A673 (cell line): ENCODE measurements around the gene PICALM.
A peak's percentile ranks its signal among the peaks of the same experiment; 100 is the strongest.

Experiments
- EZH2 ChIP-seq: fragments of 200-600 bp; sonication (generic); IDR thresholded peaks from 2 replicates; pipeline ENCODE4 v1.6.1; 2017; ENCODE audit warnings: borderline replicate concordance, low read depth, mild to moderate bottlenecking, mixed read lengths, antibody characterized with exemption, low read length; ENCODE audit not compliant: poor library complexity, severe bottlenecking
- TF ChIP-seq, protein P1 (sequence below): fragments of 300-800, 200-600 bp; sonication (generic); conservative IDR thresholded peaks from 2 replicates; pipeline ENCODE4 v1.5.1; 2017; ENCODE audit warnings: low read depth, mild to moderate bottlenecking, antibody characterized with exemption, low read length, moderate library complexity, mixed read lengths

DNA sequence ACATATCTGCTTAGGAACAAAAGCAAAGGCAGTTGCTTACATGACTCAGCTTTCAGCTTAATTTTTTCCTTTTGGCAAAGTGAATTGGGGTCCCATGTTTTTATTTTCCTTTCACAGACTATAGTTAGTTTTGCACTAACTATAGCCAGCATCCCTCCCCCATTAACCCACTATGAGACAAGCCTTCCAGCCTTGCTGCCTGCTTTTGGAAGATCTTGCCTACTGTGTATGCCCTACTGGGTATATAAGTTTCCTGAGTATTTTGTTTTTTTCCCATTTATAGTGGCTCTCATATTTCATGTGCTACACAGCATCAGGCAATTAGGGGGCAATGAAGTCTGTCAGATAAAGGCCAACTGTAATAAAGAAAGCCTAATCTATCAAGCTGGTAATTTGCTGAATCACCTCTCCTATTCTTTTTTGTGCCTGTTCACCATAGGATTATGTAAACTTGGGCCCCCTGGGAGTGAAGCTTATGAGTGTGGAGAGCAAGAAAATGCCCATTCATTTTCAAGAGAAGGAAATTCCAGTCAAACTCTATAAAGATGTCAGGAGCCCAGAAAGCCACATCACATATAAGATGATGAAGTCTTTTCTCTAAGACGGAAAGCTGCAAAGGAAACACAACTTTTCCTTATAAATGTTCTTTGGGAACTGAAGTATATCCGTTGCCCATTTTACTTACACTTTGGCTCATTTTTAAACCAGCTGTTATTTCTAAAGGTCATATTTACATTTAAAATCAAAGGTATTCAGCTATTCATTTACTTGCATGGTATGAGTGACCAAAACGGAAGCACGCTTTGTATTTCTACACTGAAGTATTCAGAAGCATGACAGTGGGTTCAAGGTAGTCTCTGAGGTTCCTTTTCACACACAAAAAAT, 149.7 kb downstream of the PICALM start:
- TF ChIP-seq, protein P1, sequence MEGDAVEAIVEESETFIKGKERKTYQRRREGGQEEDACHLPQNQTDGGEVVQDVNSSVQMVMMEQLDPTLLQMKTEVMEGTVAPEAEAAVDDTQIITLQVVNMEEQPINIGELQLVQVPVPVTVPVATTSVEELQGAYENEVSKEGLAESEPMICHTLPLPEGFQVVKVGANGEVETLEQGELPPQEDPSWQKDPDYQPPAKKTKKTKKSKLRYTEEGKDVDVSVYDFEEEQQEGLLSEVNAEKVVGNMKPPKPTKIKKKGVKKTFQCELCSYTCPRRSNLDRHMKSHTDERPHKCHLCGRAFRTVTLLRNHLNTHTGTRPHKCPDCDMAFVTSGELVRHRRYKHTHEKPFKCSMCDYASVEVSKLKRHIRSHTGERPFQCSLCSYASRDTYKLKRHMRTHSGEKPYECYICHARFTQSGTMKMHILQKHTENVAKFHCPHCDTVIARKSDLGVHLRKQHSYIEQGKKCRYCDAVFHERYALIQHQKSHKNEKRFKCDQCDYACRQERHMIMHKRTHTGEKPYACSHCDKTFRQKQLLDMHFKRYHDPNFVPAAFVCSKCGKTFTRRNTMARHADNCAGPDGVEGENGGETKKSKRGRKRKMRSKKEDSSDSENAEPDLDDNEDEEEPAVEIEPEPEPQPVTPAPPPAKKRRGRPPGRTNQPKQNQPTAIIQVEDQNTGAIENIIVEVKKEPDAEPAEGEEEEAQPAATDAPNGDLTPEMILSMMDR: 0 out of 2 replicates have a peak, but pooled peaks have one; percentile 24
- TF ChIP-seq EZH2: no peak
